HCT116 (cell line): ENCODE results near the gene RAET1E. TPM values are rescaled to one million over a fixed set of nuclear protein-coding genes. Genes with fewer than 3 reads are reported as not detected.

Experiments
- ATAC-seq: fragments of 200-7000 bp; cut with Tn5 transposase; 2 replicates; pipeline ENCODE4 v1.9.1; 2020; ENCODE audit warnings: mild to moderate bottlenecking, moderate library complexity
- BruUV-seq: library from RNA; stranded (reverse); fragments of 400-500 nt; replicated peaks from 2 replicates; lab custom pipeline; 2021; lab: Mats Ljungman, UMichigan
- CTCF ChIA-PET: fragments of 300-600 bp; sonication (Branson Sonifier 250); formaldehyde crosslinking; loops from one replicate; lab custom pipeline; 2021; ENCODE audit warnings: antibody characterized with exemption; lab: Charles Lee
- POLR2A ChIA-PET: fragments of 300-600, 350-600 bp; sonication (Branson Sonifier 250); formaldehyde crosslinking; loops from one replicate; lab custom pipeline; 2021; ENCODE audit warnings: antibody characterized with exemption; lab: Charles Lee
- RAD21 ChIA-PET, 2 experiments: fragments of 300-600 bp; sonication (Branson Sonifier 250); formaldehyde crosslinking; loops; one replicate each; lab custom pipeline; 2023; ENCODE audit warnings: low total read pairs in 2 of 2; ENCODE audit not compliant: uncharacterized antibody in 2 of 2, unreplicated experiment in 2 of 2, low non-redundant PET in 1 of 2; lab: Charles Lee
- DNase-seq: peaks from one replicate; pipeline ENCODE4 v3.0.0-alpha.2; 2010; ENCODE audit warnings: low read depth, low spot score
- H2AFZ ChIP-seq: fragments of 200-600 bp; shearing (Covaris generic), sonication (generic); 2 replicates; pipeline ENCODE4 v1.6.1; 2017; ENCODE audit warnings: low read depth, mixed run types, mixed read lengths, antibody characterized with exemption, low read length; ENCODE audit not compliant: poor library complexity, severe bottlenecking
- H3K27ac ChIP-seq: 2 replicates; pipeline ENCODE4 v1.5.1; 2012; ENCODE audit warnings: low read depth, low read length
- H3K27me3 ChIP-seq: fragments of 200-600 bp; sonication (generic); 2 replicates; pipeline ENCODE4 v1.6.1; 2016; ENCODE audit warnings: mixed run types, low read length, mixed read lengths; ENCODE audit not compliant: insufficient read depth
- H3K36me3 ChIP-seq, 2 experiments: fragments of 200-500 bp in 1 of 2; fragments of 200-600 bp in 1 of 2; sonication (Bioruptor generic) in 1 of 2; sonication (generic) in 1 of 2; 2 replicates each; pipeline versions ENCODE4 v1.5.1 to v1.6.1; 2014 to 2016; ENCODE audit warnings: low read length in 2 of 2, inconsistent platforms in 1 of 2, mixed read lengths in 1 of 2, mixed run types in 1 of 2; ENCODE audit not compliant: insufficient read depth in 2 of 2, control insufficient read depth in 1 of 2
- H3K4me1 ChIP-seq, 2 experiments: fragments of 200-600 bp in 1 of 2; sonication (generic) in 1 of 2; 2 replicates each; pipeline versions ENCODE4 v1.5.1 to v1.6.1; 2012 to 2017; ENCODE audit warnings: low read length in 2 of 2, inconsistent platforms in 1 of 2, mild to moderate bottlenecking in 1 of 2, mixed read lengths in 1 of 2, mixed run types in 1 of 2, moderate library complexity in 1 of 2; ENCODE audit not compliant: insufficient read depth in 2 of 2, control insufficient read depth in 1 of 2
- H3K4me2 ChIP-seq: fragments of 200-600 bp; sonication (generic); 2 replicates; pipeline ENCODE4 v1.6.1; 2017; ENCODE audit warnings: mixed run types, low read length, mixed read lengths
- H3K4me3 ChIP-seq, 2 experiments: fragments of 200-600 bp in 1 of 2; sonication (generic) in 1 of 2; replicated peaks in 1 of 2; 2 replicates each; pipeline ENCODE4 v1.5.1; 2011 to 2016; ENCODE audit warnings: low read length in 2 of 2, control low read depth in 1 of 2, low read depth in 1 of 2, mild to moderate bottlenecking in 1 of 2, mixed read lengths in 1 of 2, mixed run types in 1 of 2
- H3K79me2 ChIP-seq: fragments of 200-600 bp; sonication (generic); 2 replicates; pipeline ENCODE4 v1.6.1; 2017; ENCODE audit warnings: mild to moderate bottlenecking, mixed run types, low read length, moderate library complexity, mixed read lengths; ENCODE audit not compliant: insufficient read depth
- H3K9ac ChIP-seq: fragments of 200-600 bp; sonication (generic); 2 replicates; pipeline ENCODE4 v1.6.1; 2016; ENCODE audit warnings: low read length, mixed read lengths
- H3K9me2 ChIP-seq: fragments of 200-600 bp; sonication (generic), shearing (Covaris generic); 2 replicates; pipeline ENCODE4 v1.6.1; 2017; ENCODE audit warnings: mixed run types, mild to moderate bottlenecking, moderate library complexity; ENCODE audit not compliant: insufficient read depth
- H3K9me3 ChIP-seq, 2 experiments: fragments of 200-500 bp in 1 of 2; fragments of 200-600 bp in 1 of 2; sonication (Bioruptor generic) in 1 of 2; sonication (generic) in 1 of 2; 2 replicates each; pipeline ENCODE4 v1.6.1; 2014 to 2017; ENCODE audit warnings: low read length in 2 of 2, mixed read lengths in 2 of 2, inconsistent platforms in 1 of 2, low read depth in 1 of 2, mild to moderate bottlenecking in 1 of 2, mixed run types in 1 of 2, moderate library complexity in 1 of 2; ENCODE audit not compliant: control insufficient read depth in 1 of 2, insufficient read depth in 1 of 2
- H4K20me1 ChIP-seq: fragments of 200-600 bp; sonication (generic), shearing (Covaris generic); 2 replicates; pipeline ENCODE4 v1.6.1; 2017; ENCODE audit warnings: mixed run types, mild to moderate bottlenecking, moderate library complexity; ENCODE audit not compliant: insufficient read depth
- CEBPB ChIP-seq: IDR thresholded peaks from 2 replicates; pipeline ENCODE4 v1.6.1; 2012; ENCODE audit warnings: low read depth
- EGR1 ChIP-seq: IDR thresholded peaks from 2 replicates; pipeline ENCODE4 v1.6.1; 2012; ENCODE audit warnings: low read depth
- EZH2 ChIP-seq: fragments of 200-600 bp; sonication (generic); IDR thresholded peaks from 2 replicates; pipeline ENCODE4 v1.6.1; 2017; ENCODE audit warnings: antibody characterized with exemption, mixed run types
- FOSL1 ChIP-seq: IDR thresholded peaks from 2 replicates; pipeline ENCODE4 v1.6.1; 2012; ENCODE audit warnings: low read depth
- JUND ChIP-seq: IDR thresholded peaks from 2 replicates; pipeline ENCODE4 v1.6.1; 2012
- POLR2A ChIP-seq: IDR thresholded peaks from 2 replicates; pipeline ENCODE4 v1.7.0; 2011; ENCODE audit warnings: borderline replicate concordance; ENCODE audit not compliant: insufficient read depth, insufficient read length; ENCODE audit errors: extremely low read depth
- YY1 ChIP-seq: IDR thresholded peaks from 2 replicates; pipeline ENCODE4 v1.6.1; 2011; ENCODE audit warnings: low read length, low read depth, moderate library complexity, mild to moderate bottlenecking; ENCODE audit not compliant: insufficient replicate concordance; ENCODE audit errors: extremely low read depth
- ZFX ChIP-seq: fragments of 450-650 bp; IDR thresholded peaks from 2 replicates; pipeline ENCODE4 v1.6.1; 2017
- ZNF274 ChIP-seq: fragments of 200-500 bp; sonication (Bioruptor generic); IDR thresholded peaks from 2 replicates; pipeline ENCODE4 v1.6.1; 2014; ENCODE audit warnings: mild to moderate bottlenecking, low read depth, low read length, inconsistent platforms
- intact Hi-C: fragments of 100-400 bp; cut with micrococcal nuclease; formaldehyde crosslinking; loops from 2 replicates; pipeline ENCODE4 v1.10.0; 2022
- total RNA-seq: library from RNA; stranded (reverse); gene quantifications from one replicate; pipeline ENCODE4 v1.2.1, GENCODE V29; 2021; ENCODE audit not compliant: unreplicated experiment
- TF ChIP-seq, protein P1 (sequence below), 3 experiments: fragments of 200-600 bp in 1 of 3; sonication (generic) in 1 of 3; IDR thresholded peaks in 2 of 3; conservative IDR thresholded peaks in 1 of 3; 2 replicates each; pipeline ENCODE4 v1.5.1; 2012 to 2017; ENCODE audit warnings: low read depth in 2 of 3, low read length in 2 of 3, antibody characterized with exemption in 1 of 3, borderline replicate concordance in 1 of 3, control low read depth in 1 of 3, mild to moderate bottlenecking in 1 of 3, mixed read lengths in 1 of 3, mixed run types in 1 of 3, moderate library complexity in 1 of 3; ENCODE audit not compliant: insufficient read depth in 1 of 3
- TF ChIP-seq, protein P2 (sequence below): IDR thresholded peaks from 2 replicates; pipeline ENCODE4 v1.6.1; 2012; ENCODE audit warnings: low read depth
- TF ChIP-seq, protein P3 (sequence below): IDR thresholded peaks from 2 replicates; pipeline ENCODE4 v1.6.1; 2012

Gene RAET1E
- total RNA-seq, 1 experiment from 2014 or later = 3.9 TPM

DNA sequence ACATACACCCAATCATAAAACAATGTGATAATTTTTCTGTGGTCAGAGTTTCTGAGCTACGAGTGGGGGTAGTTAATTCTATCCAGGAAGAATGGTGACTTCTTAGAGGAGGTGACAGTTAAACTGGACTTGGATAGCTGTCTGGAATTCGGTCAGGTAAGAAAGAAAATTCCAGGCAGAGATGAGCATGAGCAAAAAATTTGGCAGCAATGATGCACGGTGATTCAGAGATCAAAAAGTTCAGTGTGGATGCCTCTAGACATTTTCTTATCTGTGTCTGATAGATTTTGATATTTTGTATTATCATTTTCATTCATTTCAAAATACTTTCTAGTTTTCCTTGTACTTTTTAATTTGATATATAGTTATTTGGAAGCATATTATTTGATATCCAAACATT is 12.0 kb downstream of the RAET1E start:
- no peak overlapping the region for H3K9ac ChIP-seq
- BruUV-seq = no TSS peak
- H3K4me2 ChIP-seq = no peak overlapping the region
- H3K79me2 ChIP-seq = no peaks in the 10 kb centered on the region
- TF ChIP-seq, protein P1, sequence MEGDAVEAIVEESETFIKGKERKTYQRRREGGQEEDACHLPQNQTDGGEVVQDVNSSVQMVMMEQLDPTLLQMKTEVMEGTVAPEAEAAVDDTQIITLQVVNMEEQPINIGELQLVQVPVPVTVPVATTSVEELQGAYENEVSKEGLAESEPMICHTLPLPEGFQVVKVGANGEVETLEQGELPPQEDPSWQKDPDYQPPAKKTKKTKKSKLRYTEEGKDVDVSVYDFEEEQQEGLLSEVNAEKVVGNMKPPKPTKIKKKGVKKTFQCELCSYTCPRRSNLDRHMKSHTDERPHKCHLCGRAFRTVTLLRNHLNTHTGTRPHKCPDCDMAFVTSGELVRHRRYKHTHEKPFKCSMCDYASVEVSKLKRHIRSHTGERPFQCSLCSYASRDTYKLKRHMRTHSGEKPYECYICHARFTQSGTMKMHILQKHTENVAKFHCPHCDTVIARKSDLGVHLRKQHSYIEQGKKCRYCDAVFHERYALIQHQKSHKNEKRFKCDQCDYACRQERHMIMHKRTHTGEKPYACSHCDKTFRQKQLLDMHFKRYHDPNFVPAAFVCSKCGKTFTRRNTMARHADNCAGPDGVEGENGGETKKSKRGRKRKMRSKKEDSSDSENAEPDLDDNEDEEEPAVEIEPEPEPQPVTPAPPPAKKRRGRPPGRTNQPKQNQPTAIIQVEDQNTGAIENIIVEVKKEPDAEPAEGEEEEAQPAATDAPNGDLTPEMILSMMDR (IDR thresholded peaks at IDR 0.05 in 2 of 3, conservative IDR thresholded peaks at IDR 0.05 in 1 of 3; ENCODE audit: borderline replicate concordance in 1 of 3, insufficient read depth in 1 of 3, low read depth in 2 of 3, low read length in 2 of 3) = no peak
- TF ChIP-seq, protein P2, sequence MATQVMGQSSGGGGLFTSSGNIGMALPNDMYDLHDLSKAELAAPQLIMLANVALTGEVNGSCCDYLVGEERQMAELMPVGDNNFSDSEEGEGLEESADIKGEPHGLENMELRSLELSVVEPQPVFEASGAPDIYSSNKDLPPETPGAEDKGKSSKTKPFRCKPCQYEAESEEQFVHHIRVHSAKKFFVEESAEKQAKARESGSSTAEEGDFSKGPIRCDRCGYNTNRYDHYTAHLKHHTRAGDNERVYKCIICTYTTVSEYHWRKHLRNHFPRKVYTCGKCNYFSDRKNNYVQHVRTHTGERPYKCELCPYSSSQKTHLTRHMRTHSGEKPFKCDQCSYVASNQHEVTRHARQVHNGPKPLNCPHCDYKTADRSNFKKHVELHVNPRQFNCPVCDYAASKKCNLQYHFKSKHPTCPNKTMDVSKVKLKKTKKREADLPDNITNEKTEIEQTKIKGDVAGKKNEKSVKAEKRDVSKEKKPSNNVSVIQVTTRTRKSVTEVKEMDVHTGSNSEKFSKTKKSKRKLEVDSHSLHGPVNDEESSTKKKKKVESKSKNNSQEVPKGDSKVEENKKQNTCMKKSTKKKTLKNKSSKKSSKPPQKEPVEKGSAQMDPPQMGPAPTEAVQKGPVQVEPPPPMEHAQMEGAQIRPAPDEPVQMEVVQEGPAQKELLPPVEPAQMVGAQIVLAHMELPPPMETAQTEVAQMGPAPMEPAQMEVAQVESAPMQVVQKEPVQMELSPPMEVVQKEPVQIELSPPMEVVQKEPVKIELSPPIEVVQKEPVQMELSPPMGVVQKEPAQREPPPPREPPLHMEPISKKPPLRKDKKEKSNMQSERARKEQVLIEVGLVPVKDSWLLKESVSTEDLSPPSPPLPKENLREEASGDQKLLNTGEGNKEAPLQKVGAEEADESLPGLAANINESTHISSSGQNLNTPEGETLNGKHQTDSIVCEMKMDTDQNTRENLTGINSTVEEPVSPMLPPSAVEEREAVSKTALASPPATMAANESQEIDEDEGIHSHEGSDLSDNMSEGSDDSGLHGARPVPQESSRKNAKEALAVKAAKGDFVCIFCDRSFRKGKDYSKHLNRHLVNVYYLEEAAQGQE = no peak
- TF ChIP-seq ZFX (no peak), ZNF274 (no peak), JUND (no peak), FOSL1 (no peak), EGR1 (no peak), EZH2 (no peak), YY1 (no peak), POLR2A (no peak), CEBPB (no peak)
- TF ChIP-seq, protein P3, sequence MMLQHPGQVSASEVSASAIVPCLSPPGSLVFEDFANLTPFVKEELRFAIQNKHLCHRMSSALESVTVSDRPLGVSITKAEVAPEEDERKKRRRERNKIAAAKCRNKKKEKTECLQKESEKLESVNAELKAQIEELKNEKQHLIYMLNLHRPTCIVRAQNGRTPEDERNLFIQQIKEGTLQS = no peak
- ChIA-PET POLR2A (interaction anchor here (0.6 to 1.2 kb wide), 2 partner anchors 9 to 16 kb away, joined by 3 read pairs; no protein-coding TSS in a partner anchor), CTCF (interaction anchor here (1.1 to 1.4 kb wide), 2 partner anchors 11 to 28 kb away, joined by 3 read pairs; no protein-coding TSS in a partner anchor), RAD21 (no interaction called here)
- no peak overlapping the region for H3K27ac ChIP-seq
- DNase-seq (no peak), ATAC-seq (no peak)
- no peak overlapping the region for H3K4me3 ChIP-seq
- no peaks in the 10 kb centered on the region for H3K9me3 ChIP-seq
- no peaks in the 10 kb centered on the region for H3K27me3 ChIP-seq
- intact Hi-C loops = no loop called here
- H4K20me1 ChIP-seq = no peaks in the 10 kb centered on the region
- H2AFZ ChIP-seq = no peak overlapping the region
- H3K36me3 ChIP-seq = no peaks in the 10 kb centered on the region
- H3K9me2 ChIP-seq = no peaks in the 10 kb centered on the region
- peaks cover 7 to 27% of the 10 kb centered on the region in 2 experiments for H3K4me1 ChIP-seq
